ENCODE results near the gene HNRNPL. TPM values are rescaled to one million over a fixed set of nuclear protein-coding genes. Genes with fewer than 3 reads are reported as not detected.

The HNRNPL gene
- polyA plus RNA-seq, 3 donors: 51.9 to 234 (median 58.7) TPM

DNA sequence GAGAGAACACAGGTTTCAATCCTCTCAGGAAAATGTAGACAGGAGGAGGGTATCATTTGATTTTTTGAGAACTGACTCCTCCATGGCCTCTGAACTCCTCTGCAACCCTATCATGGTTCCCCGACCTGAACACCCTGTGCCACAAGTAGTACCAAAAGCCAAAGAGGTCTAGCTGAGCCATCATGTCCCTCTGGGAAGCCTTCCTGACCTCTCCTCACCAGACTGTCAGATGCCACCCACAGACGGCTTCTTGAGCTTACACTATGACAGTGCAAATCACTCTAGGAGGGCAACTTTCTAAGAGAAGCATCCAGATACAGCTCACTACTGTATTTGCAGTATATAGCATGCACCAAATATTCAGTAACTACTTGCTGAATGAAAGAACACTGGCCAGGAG, 3.7 kb downstream of the HNRNPL start:
- no peaks in the 10 kb centered on the region for H3K9me3 ChIP-seq (replicated peaks in 1 of 2; ENCODE audit: control insufficient read depth in 1 of 2, insufficient read depth in 1 of 2, low read length in 2 of 2)
- H3K4me3 ChIP-seq (replicated peaks in 1 of 3; ENCODE audit: low read depth in 2 of 3, low read length in 3 of 3): no peak overlapping the region
- H3K36me3 ChIP-seq (replicated peaks in 1 of 2; ENCODE audit: control insufficient read depth in 1 of 2, insufficient read depth in 2 of 2, low read length in 2 of 2): peaks cover 68 to 75% of the 10 kb centered on the region in 2 donors
- Mint-ChIP-seq H3K4me1 (peaks cover 17% of the 10 kb centered on the region), H3K4me3 (no peak overlapping the region), H3K36me3 (peaks cover 69 to 77% of the 10 kb centered on the region in 2 donors), H3K27me3 (ENCODE audit: low read depth in 3 of 3) (peaks cover 0 to 2% (median 0%) of the 10 kb centered on the region in 3 donors), H3K9me3 (no peaks in the 10 kb centered on the region), H3K27ac (peak overlapping the region in 3 of 7 donors; percentile 14 to 82 (median 69))
- intact Hi-C loops (cut with micrococcal nuclease): no loop called here
- peaks cover 19 to 24% of the 10 kb centered on the region in 2 donors for H3K4me1 ChIP-seq (ENCODE audit: control insufficient read depth in 1 of 2, insufficient read depth in 2 of 2, low read length in 2 of 2)
- H2AFZ ChIP-seq (ENCODE audit: insufficient read depth, low read depth, low read length, poor library complexity, severe bottlenecking): no peak overlapping the region
- no peaks in the 10 kb centered on the region for H3K27me3 ChIP-seq (ENCODE audit: control insufficient read depth in 2 of 2, insufficient read depth in 2 of 2, low read length in 2 of 2)
- WGBS (ENCODE audit: insufficient coverage): 83% methylated on average over 1 of the region's 2 CpGs
- no peak overlapping the region for H3K27ac ChIP-seq (ENCODE audit: low read depth in 1 of 2, low read length in 2 of 2)
- H3K9ac ChIP-seq (ENCODE audit: insufficient read depth, low read length, poor library complexity, severe bottlenecking): no peak overlapping the region
- H4K20me1 ChIP-seq (ENCODE audit: insufficient read depth, low read length): peaks cover 81% of the 10 kb centered on the region
- no peak for DNase-seq
- no peak overlapping the region for H3K4me2 ChIP-seq (replicated peaks; ENCODE audit: extremely low read depth, low read length, poor library complexity, severe bottlenecking)
- TF ChIP-seq CTCF (IDR thresholded peaks at IDR 0.05): no peak
- H3K79me2 ChIP-seq (ENCODE audit: insufficient read depth, low read length): peaks cover 86% of the 10 kb centered on the region

DNA sequence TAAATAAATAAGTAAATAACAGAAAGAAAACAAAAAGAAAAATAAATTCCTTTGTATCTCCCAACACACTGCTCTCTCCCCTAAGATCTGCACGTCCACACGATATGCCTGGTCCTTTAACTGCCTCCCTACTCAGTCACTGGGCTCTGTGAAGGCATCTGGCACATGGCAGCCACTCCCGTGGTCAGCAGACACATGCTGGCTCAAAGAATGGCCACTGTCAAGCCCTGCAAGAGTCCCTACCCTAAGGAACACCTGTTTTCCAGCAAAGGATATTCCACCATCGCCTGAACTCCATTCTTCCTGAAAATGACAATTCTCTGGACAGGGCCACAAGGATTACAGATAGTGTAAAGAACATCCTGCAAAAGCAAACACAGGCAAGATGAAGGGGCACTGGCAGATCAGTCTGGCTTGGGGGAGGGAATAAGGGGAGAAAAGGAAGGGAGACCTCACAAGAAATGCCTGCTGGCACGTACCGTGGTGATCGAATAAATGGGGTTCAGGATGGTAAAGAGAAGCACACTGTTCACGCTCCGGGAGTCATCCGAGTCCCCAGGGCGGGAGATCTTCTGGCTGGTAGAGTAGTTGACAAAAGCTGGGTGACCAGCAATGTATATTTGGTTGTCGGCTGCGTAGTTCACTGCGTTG, 4.3 kb downstream of the HNRNPL start:
- peaks cover 14 to 19% of the 10 kb centered on the region in 2 donors for H3K4me1 ChIP-seq (ENCODE audit: control insufficient read depth in 1 of 2, insufficient read depth in 2 of 2, low read length in 2 of 2)
- H3K9ac ChIP-seq (ENCODE audit: insufficient read depth, low read length, poor library complexity, severe bottlenecking): no peak overlapping the region
- no peak overlapping the region for H3K27ac ChIP-seq (ENCODE audit: low read depth in 1 of 2, low read length in 2 of 2)
- TF ChIP-seq CTCF (IDR thresholded peaks at IDR 0.05): no peak
- Mint-ChIP-seq H3K36me3 (peaks cover 74 to 83% of the 10 kb centered on the region in 2 donors), H3K9me3 (no peaks in the 10 kb centered on the region), H3K4me3 (no peak overlapping the region), H3K27me3 (ENCODE audit: low read depth in 3 of 3) (peaks cover 0 to 2% (median 0%) of the 10 kb centered on the region in 3 donors), H3K4me1 (peaks cover 14% of the 10 kb centered on the region), H3K27ac (peak overlapping the region in 2 of 7 donors; percentile 52 to 82)
- no peak for DNase-seq
- H3K4me2 ChIP-seq (replicated peaks; ENCODE audit: extremely low read depth, low read length, poor library complexity, severe bottlenecking): no peak overlapping the region
- H3K27me3 ChIP-seq (ENCODE audit: control insufficient read depth in 2 of 2, insufficient read depth in 2 of 2, low read length in 2 of 2): no peaks in the 10 kb centered on the region
- peaks cover 88% of the 10 kb centered on the region for H3K79me2 ChIP-seq (ENCODE audit: insufficient read depth, low read length)
- H3K9me3 ChIP-seq (replicated peaks in 1 of 2; ENCODE audit: control insufficient read depth in 1 of 2, insufficient read depth in 1 of 2, low read length in 2 of 2): no peaks in the 10 kb centered on the region
- peaks cover 87% of the 10 kb centered on the region for H4K20me1 ChIP-seq (ENCODE audit: insufficient read depth, low read length)
- no peak overlapping the region for H3K4me3 ChIP-seq (replicated peaks in 1 of 3; ENCODE audit: low read depth in 2 of 3, low read length in 3 of 3)
- intact Hi-C loops (cut with micrococcal nuclease): no loop called here
- peaks cover 73 to 81% of the 10 kb centered on the region in 2 donors for H3K36me3 ChIP-seq (replicated peaks in 1 of 2; ENCODE audit: control insufficient read depth in 1 of 2, insufficient read depth in 2 of 2, low read length in 2 of 2)
- H2AFZ ChIP-seq (ENCODE audit: insufficient read depth, low read depth, low read length, poor library complexity, severe bottlenecking): no peak overlapping the region
- 100% methylated on average over 3 of the region's 14 CpGs for WGBS (ENCODE audit: insufficient coverage)
